GM19035 (cell line): ENCODE results near the gene PBX2.
A peak's percentile ranks its signal among the peaks of the same experiment; 100 is the strongest.
"Not testable (repeated sequence)": the region's sequence is repeated elsewhere in the genome, so short reads cannot be mapped to it uniquely, and the experiment has no call there.

ENCODE experiments used
- ATAC-seq: cut with Tn5 transposase; IDR thresholded peaks from one replicate; pipeline ENCODE4 v1.9.1; 2021; ENCODE audit not compliant: unreplicated experiment

PBX2 gene, protein sequence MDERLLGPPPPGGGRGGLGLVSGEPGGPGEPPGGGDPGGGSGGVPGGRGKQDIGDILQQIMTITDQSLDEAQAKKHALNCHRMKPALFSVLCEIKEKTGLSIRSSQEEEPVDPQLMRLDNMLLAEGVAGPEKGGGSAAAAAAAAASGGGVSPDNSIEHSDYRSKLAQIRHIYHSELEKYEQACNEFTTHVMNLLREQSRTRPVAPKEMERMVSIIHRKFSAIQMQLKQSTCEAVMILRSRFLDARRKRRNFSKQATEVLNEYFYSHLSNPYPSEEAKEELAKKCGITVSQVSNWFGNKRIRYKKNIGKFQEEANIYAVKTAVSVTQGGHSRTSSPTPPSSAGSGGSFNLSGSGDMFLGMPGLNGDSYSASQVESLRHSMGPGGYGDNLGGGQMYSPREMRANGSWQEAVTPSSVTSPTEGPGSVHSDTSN

DNA sequence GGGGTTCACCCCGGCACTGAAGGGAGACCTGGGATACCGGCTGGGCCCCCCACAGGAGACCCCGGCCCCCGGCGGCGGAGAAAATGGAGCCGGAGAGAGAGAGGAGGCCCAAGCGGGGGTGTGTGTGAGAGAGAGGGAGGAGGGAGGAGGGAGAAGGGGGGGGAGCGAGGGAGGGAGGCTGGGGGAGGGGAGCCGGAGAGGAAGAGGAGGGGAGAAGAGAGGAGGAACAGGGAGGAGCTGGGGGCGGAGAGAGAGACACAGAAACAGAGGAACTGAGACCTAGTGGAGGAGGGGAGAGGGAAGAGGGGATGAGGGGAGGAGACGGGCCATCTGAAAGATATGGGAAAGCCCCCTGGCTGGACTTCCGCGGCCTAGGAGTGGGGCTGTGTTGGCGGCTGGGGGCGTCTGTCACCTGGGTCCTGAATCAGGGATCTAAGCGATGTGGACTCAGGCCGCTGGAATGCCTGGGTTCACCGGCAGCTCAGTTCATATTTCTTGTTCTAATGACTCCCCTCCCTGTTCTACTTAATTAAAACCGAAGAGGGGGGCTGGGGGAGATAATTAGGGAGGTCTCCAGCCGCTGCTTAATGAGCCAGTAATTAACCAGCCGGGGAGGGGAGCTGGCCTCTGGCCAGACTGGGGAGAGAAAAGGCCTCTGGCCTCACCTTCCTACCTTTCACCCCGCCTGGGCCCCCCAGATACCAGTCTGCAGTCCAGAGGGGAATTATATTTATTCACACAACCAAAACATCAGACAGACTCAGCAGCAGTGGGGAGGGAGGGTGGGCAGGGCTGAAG lies at the start of gene PBX2:
TSS of gene PBX2 (minus strand) at position 149 of the 798 bp plus-strand sequence. CDS start 287 bp downstream, outside the sequence.
- peak; percentile 59 for ATAC-seq

DNA sequence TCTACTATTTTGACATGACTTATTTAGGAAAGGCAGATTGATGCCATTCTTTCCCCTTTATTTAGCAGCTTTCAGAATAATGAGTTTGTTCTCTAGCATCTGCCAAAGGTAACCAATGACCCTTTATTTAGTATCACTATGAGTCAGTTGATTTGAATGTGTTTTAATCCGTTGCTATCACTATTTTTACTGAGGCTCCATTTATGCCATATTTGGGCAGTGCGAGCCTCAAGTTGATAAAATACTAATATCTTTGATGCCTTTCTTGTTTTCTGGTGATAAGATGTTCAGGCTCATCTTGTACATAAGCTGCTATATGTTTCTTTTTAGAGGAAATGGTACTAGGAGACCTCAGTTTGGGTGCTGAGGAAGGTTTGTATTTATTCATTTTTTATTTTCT lies 49.5 kb upstream of the PBX2 start:
- ATAC-seq, result no peak

DNA sequence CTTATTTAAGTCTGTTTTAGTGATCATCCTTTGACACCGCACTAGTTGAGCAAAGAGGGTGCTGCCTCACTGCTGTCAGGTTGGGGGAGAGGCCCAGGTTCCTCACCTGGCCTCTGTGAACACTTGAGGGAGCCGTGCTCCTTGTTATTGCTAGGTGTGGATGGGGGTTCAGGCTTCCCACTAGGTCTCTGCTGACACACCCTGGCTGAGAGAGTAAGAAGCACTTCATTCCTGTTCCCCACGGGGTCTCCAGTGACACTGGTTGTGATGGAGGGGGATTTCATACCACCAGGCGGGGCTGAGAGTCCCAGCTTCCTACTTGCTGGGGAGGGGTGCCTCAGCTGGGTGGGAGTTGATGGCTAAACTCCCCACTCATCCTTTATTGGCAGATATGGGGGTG lies 44.9 kb upstream of the PBX2 start:
- ATAC-seq, result no peak

DNA sequence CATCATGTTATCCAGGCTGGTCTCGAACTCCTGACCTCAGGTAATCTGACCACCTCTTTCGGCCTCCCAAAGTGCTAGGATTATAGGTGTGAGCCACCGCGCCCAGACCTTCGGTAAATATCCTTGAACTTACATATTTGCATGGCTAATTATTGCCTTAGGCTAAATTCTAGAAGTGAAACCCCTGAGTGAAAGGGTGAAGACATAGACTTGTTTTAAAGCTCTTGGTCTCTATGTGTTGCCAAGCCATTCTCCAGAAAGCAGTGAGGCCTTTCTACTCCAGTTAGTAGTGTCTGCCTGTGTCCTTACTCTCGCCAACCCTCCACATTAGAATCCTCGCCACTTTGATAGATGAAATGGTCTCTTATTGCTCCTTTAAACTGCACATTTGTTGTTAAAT lies 36.4 kb upstream of the PBX2 start:
- no peak for ATAC-seq

DNA sequence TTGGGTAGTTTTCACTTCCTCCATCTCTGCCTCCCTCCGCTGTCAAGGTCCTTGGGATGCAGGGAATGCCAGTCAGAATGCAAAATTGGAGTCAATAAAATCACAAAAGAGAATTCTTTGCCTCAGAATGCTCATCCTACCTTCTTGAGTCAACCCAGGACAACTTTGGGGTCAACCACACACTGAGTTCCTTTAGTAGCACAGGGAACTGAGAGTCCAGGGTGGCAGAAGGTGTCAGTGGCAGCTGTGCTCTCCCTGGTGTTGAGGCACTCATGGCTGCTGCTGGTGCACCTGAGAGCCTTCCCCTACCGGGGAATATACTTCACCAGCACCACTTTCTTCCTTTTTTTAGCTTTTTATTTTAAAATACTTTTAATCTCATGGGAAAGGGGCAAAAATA lies 34.7 kb upstream of the PBX2 start:
- no peak for ATAC-seq

DNA sequence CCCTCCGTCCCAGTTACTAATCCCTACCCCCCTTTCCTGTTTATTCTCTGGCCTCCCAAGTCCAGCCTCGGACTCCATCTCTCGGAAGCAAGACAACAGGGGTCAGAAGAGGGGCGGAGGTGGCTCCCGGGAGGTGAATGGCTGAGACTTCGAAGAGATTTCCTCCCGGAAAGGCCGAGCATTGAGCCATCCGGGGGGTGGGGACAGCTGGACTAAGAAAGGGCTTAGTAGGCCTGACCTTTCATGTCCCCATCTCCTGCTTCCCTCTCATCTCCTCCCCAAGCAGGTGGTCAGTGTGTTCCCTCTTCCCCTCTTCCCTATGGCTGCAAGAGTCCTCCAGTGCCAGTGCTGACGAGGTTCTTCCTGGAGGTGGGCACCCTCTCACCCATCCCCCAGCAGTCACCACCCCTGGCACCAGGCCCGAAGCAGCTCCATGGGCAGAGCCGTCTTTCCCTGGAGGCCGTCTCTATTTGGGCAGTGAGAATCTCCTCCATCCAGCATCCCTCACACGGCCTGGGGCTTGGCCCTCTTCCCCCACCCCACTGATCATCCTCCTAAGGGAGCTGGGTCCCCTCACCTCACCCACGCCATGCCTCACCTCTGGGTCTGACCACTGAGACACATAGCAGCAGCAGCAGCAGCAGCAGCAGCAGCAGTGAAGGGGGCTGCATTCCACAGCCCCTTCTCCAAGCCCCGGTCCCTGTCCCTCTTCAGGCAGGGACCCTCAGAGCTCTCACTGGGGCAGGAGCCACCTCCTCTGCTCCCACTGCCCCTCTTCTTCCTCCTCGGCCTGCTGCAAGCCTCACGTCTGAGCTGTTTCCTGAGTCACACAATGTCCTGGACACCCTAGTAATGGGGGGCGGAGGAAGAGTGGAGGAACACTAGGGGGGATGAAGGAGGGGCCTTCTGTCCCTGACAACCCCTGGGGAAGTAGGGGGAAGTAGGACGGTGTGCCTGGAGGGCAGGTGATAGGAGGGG lies 33.5 kb upstream of the PBX2 start, which contains the start of gene NOTCH4:
TSS of gene NOTCH4 (minus strand) at position 810 of the 978 bp plus-strand sequence. CDS start at position 671, 139 bp downstream.
- ATAC-seq, result no peak

DNA sequence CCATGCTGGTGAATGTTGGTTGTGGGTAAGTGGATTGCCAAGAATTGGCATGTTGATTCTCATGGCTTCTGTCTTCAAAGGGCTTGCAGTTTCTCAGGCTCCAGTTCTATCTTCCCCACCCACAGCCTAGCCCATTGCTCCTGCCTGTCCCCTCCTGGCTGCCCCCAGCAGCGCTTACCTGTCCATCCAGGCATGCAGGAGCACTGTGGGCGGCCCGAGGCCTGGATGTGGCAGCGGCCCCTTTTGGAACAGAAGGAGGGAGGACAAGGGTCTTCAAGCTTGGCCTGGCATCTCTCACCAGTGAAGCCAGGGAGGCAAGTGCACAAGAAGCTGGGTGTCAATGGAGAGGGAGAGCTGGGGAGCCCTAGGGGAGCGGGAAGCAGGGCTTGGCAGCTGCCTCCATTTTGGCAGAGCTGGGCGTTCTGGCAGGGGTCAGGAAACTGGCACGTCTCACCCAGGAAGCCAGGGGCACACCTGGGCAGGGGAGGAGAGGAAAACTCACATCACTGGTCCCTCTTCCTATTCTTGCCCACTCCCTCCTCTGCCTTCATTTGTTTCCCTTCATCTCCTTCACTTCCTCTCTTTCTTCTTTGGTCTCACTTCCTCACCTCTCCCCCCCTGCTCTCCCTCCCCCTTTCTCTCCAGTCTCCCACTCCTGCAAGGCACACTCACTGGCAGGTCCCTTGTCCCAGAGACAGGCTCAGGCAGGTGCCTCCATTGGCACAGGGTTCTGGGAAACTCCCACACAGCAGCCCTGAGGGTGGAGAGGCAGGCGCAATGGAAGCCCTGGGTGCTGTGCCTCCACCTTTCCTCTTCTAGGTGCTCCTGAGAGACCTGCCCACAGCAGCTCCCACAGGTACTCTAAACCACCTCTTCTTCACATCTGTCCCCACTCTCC lies 32.6 kb upstream of the PBX2 start:
- ATAC-seq, result no peak

DNA sequence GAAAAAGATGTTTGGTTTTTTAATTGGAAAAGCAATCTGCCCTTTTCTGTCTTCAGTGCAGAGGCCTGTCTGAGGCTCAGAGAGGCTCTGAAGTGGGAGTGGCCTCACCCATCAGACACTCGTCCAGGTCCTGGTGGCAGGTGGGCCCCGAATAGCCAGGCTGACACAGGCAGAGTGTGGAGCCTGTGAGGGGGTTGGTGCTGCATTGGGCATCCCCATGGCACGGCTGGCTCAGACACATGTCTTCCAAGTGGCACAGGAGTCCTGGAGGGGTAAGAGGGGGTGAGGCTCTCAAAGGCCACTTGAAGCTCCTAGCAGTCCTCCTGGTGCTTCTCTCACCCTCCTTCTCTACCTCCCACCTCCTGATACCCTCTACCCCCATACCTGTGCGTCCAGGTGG lies 30.0 kb upstream of the PBX2 start:
- ATAC-seq, result no peak

DNA sequence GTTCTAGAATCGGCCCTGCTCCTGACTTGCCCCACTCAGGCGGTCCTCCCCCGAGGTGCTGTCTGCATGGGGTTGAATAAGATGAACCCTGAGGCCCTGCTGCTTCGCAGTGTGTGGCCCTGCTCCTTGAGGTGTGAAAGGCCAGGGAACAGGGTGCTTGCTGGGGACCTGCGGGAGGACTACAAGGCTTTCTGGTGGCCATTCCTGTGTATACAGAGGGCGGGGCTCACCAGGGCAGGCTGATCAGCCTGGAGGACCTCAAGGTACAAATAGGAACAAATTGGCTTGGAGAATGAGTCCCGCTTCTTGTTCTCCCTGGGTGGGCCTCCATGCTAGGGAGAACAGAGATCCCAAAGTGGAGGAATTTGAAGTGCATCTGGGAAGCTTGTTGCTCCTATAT lies 28.2 kb upstream of the PBX2 start:
- no peak for ATAC-seq

DNA sequence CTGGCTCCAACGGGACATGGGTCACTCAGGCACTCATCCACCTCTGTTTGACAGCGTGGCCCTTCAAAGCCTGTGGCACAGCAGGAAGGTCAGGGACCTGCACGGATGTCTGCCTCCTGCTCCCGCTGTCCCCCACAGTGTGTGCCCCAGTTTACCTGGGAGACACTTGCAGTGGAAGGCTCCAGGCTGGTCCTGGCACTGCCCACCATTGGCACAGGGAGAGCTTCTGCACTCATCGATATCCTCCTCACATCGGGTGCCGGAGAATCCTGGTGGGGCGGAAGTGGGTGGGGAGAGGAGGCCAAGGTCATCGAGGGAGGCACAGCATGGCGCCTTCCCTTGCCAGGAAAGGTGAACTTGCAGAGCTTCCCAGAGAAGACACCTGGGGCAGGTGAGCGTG lies 27.0 kb upstream of the PBX2 start:
- no peak for ATAC-seq

DNA sequence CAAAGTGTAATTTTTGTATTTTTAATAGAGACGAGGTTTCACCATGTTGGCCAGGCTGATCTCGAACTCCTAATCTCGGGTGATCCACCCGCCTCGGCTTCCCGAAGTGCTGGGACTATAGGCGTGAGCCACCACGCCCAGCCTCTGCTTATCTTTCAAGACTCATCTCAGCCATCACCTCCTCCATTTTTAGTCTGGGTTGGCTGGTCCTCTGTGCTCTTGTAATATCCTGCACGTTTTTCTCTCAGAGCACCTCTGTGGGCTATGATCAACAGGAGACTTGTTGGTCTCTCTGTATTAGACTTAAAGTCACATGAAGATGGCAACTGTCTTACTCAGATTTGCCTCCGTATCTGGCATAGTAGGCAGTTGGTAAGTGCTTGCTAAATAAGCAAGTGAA lies 26.3 kb upstream of the PBX2 start:
- ATAC-seq, result no peak

DNA sequence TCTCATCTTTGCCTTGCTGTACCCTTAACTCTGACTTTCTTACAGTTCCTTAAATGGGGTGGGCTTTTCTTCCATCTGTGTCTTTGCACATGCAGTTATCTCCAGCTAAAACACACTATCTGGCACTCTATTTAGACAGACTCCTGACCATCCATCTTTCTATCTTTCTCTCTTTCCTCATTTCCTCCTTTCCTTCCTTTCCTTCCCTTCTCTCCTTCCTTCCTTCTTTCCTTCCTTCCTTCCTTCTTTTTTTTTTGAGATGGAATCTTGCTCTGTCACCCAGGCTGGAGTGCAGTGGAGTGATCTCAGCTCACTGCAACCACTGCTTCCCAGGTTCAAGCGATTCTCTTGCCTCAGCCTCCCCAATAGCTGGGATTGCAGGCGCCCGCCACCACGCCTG lies 25.6 kb upstream of the PBX2 start:
- ATAC-seq, result no peak

DNA sequence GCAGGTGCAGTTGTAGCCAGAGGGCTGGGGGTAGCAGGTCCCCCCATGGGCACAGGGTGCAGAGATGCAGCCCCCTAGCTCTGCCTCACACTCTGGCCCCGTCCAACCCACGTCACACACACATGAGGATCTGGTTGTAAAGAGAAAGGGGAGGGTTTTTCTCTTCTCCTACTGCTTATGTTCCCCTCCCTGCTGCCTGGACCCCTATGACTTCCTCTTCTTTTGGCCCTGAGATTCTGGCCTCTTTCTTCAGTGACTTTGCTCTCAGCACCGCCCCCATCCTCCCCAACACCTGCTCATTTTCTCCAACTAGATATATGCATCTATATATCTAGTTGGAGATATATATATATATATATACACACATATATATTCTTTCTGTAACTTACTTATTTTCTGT lies 24.1 kb upstream of the PBX2 start:
- no peak for ATAC-seq

DNA sequence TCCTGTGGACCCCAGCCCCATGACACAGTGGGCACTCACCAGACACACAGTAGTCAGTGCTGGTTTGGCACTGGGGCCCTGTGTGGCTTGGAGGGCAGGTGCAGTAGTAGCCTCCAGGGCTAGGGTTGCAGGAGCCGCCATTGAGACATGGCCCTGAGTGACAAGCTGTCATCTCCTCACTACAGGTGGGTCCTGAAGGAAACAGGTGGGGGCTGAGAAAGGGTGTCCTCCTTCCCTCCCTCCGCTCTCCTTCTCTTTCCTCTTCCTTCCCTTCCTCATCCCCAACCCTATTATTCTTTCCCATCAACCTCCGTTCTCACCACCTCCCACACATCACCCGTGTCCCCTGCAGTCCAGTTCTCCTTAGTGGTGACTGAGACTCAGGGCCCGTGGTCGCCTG lies 23.6 kb upstream of the PBX2 start:
- no peak for ATAC-seq

DNA sequence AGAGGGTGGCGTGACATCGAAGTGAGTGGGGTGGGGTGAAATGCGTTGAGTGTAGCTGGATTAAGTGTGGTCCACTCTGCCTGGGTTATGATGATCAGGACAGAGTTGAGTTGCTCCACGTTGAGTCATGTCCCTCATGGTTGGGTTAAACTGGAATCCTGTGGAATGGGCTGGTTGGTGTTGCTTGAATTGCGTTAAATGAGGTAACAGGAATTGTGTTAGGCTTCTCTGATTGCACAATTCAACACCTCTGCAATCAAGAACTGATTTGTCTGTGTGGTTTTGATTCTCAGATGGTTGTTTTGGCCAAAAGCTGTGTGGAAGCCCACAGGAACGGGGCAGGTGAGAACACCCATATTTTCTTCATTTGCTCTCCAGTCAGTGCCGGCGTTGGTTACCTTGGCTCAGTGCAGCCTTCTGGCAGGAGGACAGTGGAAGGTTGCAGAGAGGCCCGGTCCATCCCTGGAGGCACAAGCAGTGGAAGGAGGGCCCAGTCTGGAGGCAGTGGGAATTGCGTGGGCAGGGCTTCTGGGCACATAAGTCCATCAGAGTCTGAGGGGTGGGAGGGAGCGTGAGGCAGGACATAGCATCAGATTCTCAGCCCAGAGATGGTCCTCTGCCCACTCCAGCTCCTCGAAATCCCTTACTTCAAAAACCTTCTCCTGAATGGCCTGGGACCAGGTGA lies 22.2 kb upstream of the PBX2 start:
- ATAC-seq, result no peak

DNA sequence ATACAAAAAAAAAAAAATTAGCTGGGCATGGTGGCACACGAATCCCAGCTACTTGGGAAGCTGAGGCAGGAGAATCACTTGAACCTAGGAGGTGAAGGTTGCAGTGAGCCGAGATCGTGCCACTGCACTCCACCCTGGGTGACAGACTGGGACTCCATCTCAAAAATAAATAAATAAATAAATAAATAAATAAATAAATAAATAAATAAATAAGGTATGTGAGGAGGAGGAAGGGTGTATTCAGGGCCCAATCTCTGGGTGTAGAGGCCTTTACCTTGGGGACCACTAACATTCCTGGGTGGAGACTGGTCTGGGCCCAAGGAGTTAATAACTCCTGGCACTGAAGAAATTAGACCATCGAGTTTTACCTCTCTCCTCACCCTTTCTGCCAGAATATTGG lies 21.4 kb upstream of the PBX2 start:
- not testable (repeated sequence) for ATAC-seq

DNA sequence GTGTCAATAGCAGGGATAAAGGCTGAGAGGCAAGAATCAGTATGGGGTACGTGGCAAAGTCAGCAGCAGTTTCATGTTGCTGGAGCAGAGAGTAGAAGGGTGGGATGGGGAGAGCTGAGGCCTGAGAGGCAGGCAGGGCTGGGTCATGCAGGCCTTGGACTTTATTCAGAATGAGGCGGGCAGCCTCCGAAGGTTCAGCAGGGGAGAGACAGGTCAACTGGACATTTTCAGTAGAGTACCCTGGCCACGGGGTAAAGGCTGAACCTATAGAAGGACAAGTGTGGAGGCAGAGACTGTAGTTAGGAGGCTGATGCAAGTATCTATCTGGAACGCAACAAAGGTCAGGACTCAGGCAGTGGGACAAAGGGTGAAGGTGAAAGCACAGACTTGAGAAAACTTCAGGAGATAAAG lies 20.2 kb upstream of the PBX2 start:
- ATAC-seq, result no peak

DNA sequence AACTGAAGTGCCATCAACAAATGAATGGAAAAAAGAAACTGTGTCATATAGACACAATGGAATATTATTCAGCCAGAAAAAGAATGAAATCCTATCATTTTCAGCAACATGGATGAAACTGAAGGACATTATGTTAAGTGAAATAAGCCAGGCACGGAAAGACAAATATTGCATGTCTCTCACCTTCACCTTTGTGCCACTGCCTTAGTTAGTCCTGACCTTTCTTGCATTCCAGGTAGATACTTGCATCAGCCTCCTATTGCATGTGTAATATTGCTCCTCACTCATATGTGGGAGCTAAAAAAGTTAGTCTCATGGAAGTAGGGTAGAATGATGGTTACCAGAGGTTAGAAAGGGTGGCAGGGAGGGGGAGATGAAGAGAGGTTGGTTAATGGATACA lies 19.0 kb upstream of the PBX2 start:
- no peak for ATAC-seq

DNA sequence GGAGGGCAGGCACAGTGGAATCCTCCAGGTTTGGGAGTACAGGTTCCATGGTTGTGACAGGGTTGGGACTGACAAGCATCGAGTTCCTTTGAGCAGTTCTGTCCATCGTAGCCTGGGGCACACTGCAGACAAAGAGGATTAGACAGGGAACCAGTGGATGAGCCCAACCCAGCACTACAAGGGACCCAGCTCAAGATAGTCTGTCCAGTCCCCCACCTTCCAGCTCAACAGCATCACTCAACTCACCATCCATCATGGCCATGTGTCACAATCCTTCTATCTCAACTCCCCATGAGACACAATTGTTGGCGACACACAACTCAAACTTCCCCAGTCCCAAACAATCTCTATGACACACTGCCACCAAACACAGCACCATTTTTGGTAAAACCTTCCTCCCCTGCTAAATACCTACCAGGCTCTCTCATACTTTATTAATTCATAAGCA lies 14.3 kb upstream of the PBX2 start:
- ATAC-seq, result no peak
